GM20000 (cell line): ENCODE data around the gene CTAG2.
"Not testable (repeated sequence)": the region's sequence is repeated elsewhere in the genome, so short reads cannot be mapped to it uniquely, and the experiment has no call there.

Experiments used
- DNase-seq: peaks from one replicate; pipeline ENCODE4 v3.0.0; 2012; ENCODE audit warnings: low spot score
- CTCF ChIP-seq: IDR thresholded peaks from 2 replicates; pipeline ENCODE4 v1.5.1; 2012; ENCODE audit warnings: mild to moderate bottlenecking, control low read depth; ENCODE audit errors: extremely low read depth, missing control alignments

The CTAG2 gene

GRCh38 chrX:154620767-154621414 is 32.5 kb downstream of the CTAG2 start:
- DNase-seq, result not testable (repeated sequence)

- not testable (repeated sequence) for DNase-seq
Observed at GRCh38 chrX:154619182-154619581, 34.2 kb downstream of the CTAG2 start, which contains the start of gene CTAG1B. CTAG1B (minus strand) TSS chrX:154619282; CDS start chrX:154619218, 64 bp downstream.

- not testable (repeated sequence) for DNase-seq
Observed at GRCh38 chrX:154613586-154613985, 39.8 kb downstream of the CTAG2 start.

- DNase-seq, result not testable (repeated sequence)
Observed at GRCh38 chrX:154611146-154611545, 42.2 kb downstream of the CTAG2 start.

- not testable (repeated sequence) for DNase-seq
Observed at GRCh38 chrX:154608823-154609222, 44.6 kb downstream of the CTAG2 start.

- not testable (repeated sequence) for DNase-seq
Observed at GRCh38 chrX:154607976-154608375, 45.4 kb downstream of the CTAG2 start.

GRCh38 chrX:154607370-154607769 is 46.0 kb downstream of the CTAG2 start:
- DNase-seq, result no peak
- TF ChIP-seq CTCF, result no peak

- DNase-seq, result no peak
- no peak for TF ChIP-seq CTCF
Observed at GRCh38 chrX:154605566-154605965, 47.8 kb downstream of the CTAG2 start.

- no peak for TF ChIP-seq CTCF
- no peak for DNase-seq
Observed at GRCh38 chrX:154603438-154604430, 49.6 kb downstream of the CTAG2 start.

- TF ChIP-seq CTCF, result no peak
- no peak for DNase-seq
Observed at GRCh38 chrX:154602766-154603437, 50.5 kb downstream of the CTAG2 start.
